GM19397 (cell line): ENCODE data around the gene EMP3.
"Not testable (repeated sequence)": the region's sequence is repeated elsewhere in the genome, so short reads cannot be mapped to it uniquely, and the experiment has no call there.

ENCODE experiments used
- ATAC-seq: cut with Tn5 transposase; IDR thresholded peaks from one replicate; pipeline ENCODE4 v1.9.1; 2021; ENCODE audit warnings: mild to moderate bottlenecking, moderate library complexity; ENCODE audit not compliant: unreplicated experiment

The EMP3 gene

DNA sequence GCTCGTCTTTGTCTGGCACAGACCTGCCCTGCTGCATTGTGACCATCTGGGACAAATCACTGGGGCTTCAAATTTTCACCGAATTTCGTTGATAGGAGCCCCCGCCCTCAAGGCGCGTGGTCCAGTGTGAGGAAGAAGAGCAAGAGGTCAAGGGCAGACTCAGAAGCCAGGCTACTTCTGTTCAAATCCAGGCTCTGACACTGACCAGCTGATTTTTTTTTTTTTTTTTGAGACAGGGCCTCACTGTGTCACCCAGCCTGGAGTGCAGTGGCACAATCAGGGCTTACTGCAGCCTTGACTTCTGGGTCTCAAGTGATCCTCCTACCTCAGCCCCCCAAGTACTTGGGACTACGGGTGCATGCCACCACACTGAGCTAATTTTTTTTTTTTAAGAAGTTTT, 46.0 kb downstream of the EMP3 start:
- no peak for ATAC-seq

DNA sequence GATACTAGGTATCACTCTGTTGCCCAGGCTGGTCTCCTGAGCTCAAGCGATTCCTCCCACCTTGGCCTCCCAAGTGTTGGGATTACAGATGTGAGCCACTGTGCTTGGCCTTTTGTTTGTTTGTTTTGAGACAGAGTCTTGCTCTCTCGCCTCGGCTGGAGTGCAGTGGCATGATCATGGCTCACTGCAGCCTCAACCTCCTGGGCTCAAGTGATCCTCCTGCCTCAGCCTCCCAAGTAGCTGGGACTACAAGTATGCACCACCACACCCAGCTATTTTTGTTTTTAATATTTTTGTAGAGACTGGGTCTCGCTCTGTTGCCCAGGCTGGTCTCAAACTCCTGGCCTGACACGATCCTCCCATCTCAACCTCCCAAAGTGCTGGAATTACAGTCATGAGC, 46.4 kb downstream of the EMP3 start:
- not testable (repeated sequence) for ATAC-seq

DNA sequence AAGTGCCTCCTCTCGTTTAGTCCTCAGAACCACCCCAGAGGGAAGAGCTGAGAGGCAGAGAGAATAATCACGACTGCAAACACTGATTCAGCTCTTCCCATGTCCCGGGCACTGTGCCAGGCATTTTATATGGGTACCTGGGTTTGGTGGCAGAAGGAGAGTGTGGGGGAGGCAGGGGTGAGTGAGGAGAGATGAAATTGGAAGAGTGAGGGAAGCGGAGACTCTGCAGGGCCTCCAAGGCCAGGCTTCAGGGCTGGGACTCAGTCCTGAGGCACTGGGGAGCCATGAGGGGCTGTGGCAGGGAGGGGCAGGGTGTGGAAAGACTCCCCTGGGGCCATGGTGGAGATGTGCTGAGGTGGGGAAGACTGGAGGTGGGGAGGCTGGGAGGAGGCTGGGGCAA, 47.6 kb downstream of the EMP3 start:
- no peak for ATAC-seq

DNA sequence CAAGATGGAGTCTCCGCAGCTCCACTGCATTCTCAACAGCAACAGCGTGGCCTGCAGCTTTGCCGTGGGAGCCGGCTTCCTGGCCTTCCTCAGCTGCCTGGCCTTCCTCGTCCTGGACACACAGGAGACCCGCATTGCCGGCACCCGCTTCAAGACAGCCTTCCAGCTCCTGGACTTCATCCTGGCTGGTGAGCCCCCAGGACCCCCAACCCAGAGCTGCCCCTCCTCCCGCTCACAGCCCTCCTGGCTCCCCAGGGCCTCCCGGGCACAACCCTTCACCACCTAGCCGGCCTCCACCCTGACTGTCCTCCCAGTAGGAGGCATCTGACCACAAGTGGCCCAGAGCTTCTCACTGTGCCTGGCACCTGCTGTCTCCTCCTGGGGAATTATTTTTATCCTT, 48.2 kb downstream of the EMP3 start:
- no peak for ATAC-seq

DNA sequence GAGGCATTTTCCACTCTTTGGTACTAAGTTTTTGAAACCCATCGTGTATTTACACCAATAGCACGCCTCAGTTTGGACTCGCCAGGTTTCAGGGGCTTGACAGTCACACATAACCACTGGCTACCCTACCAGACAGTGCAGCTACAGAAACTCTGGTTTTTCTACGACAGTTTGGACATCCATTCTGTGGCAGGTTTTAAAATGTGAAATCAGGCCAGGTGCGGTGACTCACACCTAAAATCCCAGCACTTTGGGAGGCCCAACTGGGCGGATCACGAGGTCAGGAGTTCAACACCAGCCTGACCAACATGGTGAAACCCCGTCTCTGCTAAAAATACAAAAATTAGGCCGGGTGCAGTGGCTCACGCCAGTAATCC, 52.8 kb downstream of the EMP3 start:
- no peak for ATAC-seq

DNA sequence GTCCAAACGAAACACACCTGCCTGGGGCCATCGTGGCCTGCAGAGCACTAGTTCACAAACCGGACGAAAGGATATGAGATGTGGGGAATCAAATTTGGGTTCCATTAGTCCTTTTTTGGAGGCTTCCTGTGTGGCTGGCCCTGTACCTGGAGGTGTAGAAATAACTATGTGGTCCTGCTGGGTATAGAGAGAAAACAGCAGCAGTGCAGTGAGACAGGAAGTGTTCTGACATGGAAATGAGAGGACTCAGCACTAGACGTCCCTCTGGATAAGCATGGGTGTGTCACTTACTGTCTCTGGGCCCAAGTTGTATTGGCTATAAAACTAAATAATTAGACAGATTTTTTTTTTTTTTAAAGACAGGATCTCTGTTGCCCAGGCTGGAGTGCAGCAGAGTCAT, 53.7 kb downstream of the EMP3 start:
- no peak for ATAC-seq
